SJCRH30 (cell line): ENCODE measurements around the gene PLCXD1. TPM values are rescaled to one million over a fixed set of nuclear protein-coding genes. Genes with fewer than 3 reads are reported as not detected.
A peak's percentile ranks its signal among the peaks of the same experiment; 100 is the strongest.
"Not testable (repeated sequence)": the region's sequence is repeated elsewhere in the genome, so short reads cannot be mapped to it uniquely, and the experiment has no call there.

Experiments
- DNase-seq, 2 experiments: peaks; one replicate each; pipeline ENCODE4 v3.0.0-alpha.2; 2015 to 2020
- H3K27ac ChIP-seq: fragments of 250-450 bp; sonication (Bioruptor Pico); 2 replicates; pipeline ENCODE4 v1.5.1; 2020; ENCODE audit warnings: mild to moderate bottlenecking, moderate library complexity
- H3K27me3 ChIP-seq: fragments of 250-450 bp; sonication (Bioruptor Pico); 2 replicates; pipeline ENCODE4 v1.5.1; 2020; ENCODE audit warnings: mild to moderate bottlenecking, moderate library complexity
- H3K36me3 ChIP-seq: fragments of 250-450 bp; sonication (Bioruptor Pico); 2 replicates; pipeline ENCODE4 v1.5.1; 2020; ENCODE audit warnings: mild to moderate bottlenecking, moderate library complexity
- H3K4me1 ChIP-seq: fragments of 250-450 bp; sonication (Bioruptor Pico); 2 replicates; pipeline ENCODE4 v1.5.1; 2020; ENCODE audit warnings: mild to moderate bottlenecking, moderate library complexity
- H3K4me3 ChIP-seq: fragments of 250-450 bp; sonication (Bioruptor Pico); 2 replicates; pipeline ENCODE4 v1.5.1; 2020; ENCODE audit warnings: mild to moderate bottlenecking, moderate library complexity
- H3K9me3 ChIP-seq: fragments of 250-450 bp; sonication (Bioruptor Pico); replicated peaks from 2 replicates; pipeline ENCODE4 v1.5.1; 2020; ENCODE audit warnings: mild to moderate bottlenecking, moderate library complexity
- total RNA-seq: library from RNA; depleted of rRNA; stranded (reverse); fragments of >200 nt; shearing (Covaris generic); gene quantifications from 2 replicates; pipeline ENCODE4 v1.2.3, GENCODE V29; 2014

The PLCXD1 gene
- total RNA-seq, 1 experiment from 2014 or later: 16.0 TPM

DNA sequence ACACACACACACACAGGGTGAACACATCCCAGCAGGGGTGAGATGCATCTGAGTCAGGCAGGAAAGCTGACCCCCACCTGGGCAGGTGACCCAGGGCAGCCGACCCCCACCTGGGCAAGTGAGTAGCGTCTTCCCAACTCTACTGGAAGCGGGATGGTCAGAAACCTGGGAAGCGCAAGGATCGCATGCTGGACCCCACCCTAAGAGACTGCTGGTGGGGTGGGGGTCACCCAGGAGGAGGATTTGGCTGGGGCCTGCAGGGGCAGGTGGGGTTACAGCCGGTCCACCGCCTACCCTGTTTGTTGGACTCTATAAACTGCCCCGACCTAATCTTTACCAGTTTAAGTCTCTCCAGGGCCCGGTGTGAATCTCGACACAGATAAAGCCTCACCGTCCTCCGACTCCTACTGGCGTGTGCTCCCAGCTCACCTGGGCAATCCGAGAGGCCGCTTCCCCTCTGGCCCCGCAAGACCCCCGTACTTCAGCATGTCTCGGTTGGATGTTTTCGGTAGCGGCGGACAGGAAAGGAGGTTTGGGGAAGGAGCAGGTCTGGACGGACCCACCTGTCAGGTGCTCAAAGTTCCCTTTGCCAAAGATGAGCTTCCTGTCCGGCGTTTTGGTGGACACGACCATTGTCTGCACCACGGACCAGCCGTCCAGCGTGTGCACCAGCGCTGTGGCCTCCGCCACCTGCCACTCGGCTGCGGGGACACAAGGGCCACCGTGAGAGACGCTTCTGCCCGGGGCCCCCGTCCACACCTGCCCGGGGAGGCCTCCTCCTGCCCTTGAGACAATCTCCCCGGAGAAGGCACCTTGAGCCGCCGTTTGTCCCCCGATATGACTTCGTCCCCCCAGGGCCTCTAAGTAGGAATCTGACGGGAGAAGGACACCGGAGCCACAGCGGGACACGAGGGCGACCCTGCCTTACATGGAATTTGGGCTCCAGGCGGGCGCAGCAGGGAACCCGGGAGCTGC is 35.5 kb downstream of the PLCXD1 start:
- Histone ChIP-seq H3K9me3 (no peaks in the 10 kb centered on the region), H3K27me3 (no peaks in the 10 kb centered on the region), H3K4me1 (no peaks in the 10 kb centered on the region), H3K27ac (no peak overlapping the region), H3K4me3 (no peak overlapping the region), H3K36me3 (peaks cover 27% of the 10 kb centered on the region)
- no peak for DNase-seq

- peaks cover 21% of the 10 kb centered on the region for H3K36me3 ChIP-seq
- H3K27ac ChIP-seq: no peak overlapping the region; the same call in 1 of the 2 replicates
- H3K4me3 ChIP-seq: peak overlapping the region; percentile 91
- no peaks in the 10 kb centered on the region for H3K27me3 ChIP-seq
- no peak for DNase-seq
- no peaks in the 10 kb centered on the region for H3K4me1 ChIP-seq
- H3K9me3 ChIP-seq: no peaks in the 10 kb centered on the region
Measured at GRCh38 chrX:317424-318067, 36.4 kb downstream of the PLCXD1 start.

- Histone ChIP-seq H3K4me3 (peak overlapping the region; percentile 91), H3K36me3 (peaks cover 15% of the 10 kb centered on the region; the same call in 1 of the 2 replicates), H3K27ac (peak overlapping the region; percentile 77), H3K4me1 (no peaks in the 10 kb centered on the region), H3K9me3 (no peaks in the 10 kb centered on the region), H3K27me3 (no peaks in the 10 kb centered on the region)
- peak; percentile 98 for DNase-seq
Measured at GRCh38 chrX:318068-318738, 37.0 kb downstream of the PLCXD1 start.

DNA sequence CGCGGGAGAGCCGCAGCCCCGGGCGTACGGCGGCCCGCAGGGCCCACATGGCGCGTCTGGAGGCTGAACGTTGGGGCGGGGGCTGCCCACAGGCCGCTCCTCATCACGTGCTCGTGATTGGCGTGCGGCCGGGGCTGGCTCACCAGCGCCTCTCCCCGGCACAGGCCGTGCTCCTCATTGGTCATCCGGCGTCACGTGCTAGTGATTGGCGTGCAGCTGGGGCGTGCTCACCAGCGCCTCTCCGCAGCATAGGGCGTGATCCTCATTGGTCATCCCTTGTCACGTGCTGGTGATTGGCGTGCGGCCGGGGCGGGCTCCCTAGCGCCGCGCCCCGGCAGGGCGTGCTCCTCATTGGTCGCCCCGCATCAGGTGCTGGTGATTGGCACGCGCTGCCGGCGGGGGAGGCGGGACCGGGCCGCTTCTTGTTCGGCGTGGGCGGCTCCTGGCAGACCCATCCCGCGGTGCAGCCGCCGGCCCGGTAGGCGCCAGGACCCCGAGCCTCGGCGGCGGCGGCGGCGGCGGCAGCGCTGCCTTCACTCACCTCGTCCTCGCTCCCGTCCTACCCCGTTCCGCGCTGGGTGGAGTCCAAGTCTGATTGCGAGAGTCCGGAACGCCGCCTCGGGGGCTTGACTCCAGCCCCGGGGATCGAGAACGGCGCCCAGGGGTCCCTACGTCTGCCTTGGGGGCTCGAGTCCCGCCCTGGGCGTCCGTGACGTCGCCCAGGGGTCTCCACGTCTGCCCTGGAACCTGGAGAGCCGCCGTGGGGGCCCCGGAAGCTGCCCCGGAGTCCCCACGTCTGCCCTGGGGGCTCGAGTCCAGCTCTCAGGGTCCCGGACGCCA is 37.8 kb downstream of the PLCXD1 start, which contains the start of gene GTPBP6:
TSS of gene GTPBP6 (minus strand) at position 58 of the 840 bp plus-strand sequence. CDS start at position 49, 9 bp downstream.
- Histone ChIP-seq H3K4me1 (no peaks in the 10 kb centered on the region), H3K36me3 (peaks cover 7% of the 10 kb centered on the region; the same call in 1 of the 2 replicates), H3K27ac (peak within 1 kb of the TSS; percentile 79), H3K4me3 (peak within 1 kb of the TSS; percentile 91), H3K27me3 (no peaks in the 10 kb centered on the region), H3K9me3 (no peaks in the 10 kb centered on the region)
- DNase-seq: peak; percentile 98

DNA sequence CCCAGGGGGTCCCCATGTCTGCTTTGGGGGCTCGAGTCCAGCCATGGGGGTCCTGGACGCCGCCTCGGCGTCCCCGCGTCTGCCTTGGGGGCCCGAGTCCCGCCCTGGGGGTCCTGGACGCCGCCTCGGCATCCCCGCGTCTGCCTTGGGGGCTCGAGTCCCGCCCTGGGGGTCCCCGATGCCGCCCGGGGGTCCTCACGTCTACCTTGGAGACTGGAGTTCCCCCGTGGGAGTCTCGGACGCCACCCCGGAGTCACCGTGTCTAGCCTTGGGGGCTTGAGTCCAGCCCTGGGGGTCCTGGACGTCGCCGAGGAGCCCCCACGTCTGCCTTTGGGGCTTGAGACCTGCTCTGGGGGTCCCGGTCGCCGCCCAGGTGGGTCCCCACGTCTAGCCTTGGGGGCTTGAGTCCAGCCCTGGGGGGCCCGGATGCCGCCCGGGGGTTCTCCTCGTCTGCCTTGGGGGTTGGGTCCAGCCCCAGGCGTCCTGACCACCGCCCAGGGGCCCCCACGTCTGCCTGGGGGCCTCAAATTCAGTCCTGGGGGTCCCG is 38.5 kb downstream of the PLCXD1 start:
- Histone ChIP-seq H3K9me3 (no peaks in the 10 kb centered on the region), H3K27ac (peak overlapping the region; percentile 79), H3K36me3 (peaks cover 5% of the 10 kb centered on the region; the same call in 1 of the 2 replicates), H3K4me3 (peak overlapping the region; percentile 91), H3K27me3 (no peaks in the 10 kb centered on the region), H3K4me1 (no peaks in the 10 kb centered on the region)
- no peak for DNase-seq

DNA sequence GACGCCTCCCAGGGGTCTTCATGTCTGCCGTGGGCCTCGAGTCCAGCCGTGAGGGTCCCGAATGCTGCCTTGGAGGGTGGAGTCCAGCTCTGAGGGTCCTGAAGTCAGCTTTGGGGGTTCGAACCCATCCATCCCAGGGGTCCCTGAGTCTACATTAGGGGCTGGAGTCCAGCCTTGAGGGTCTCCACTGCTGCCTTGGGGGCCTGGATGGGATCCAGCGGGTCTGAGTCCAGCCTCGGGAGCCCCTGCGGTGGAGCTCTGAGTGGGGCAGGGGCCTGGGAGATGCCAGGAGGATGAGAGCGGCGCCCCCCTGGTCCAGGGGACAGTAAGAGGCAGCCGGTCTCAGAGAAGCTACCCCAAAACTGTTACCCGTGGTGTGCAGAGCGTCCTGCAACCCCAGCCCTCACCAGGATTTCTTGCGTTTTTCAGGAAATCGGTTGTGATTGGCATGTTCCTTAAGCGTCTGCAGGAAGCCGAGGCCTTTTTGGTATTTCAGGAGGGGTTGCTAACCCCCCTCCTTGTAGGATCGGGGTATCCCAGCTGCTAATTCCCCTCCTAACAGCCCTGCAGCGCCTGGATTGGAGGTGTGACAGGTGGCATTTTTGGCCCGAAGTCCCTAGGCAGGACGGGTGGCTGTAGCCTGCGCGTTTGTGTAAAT is 39.1 kb downstream of the PLCXD1 start:
- Histone ChIP-seq H3K36me3 (peaks cover under 1% of the 10 kb centered on the region; the same call in 1 of the 2 replicates), H3K4me3 (peak overlapping the region; percentile 91), H3K27ac (peak overlapping the region; percentile 79), H3K27me3 (no peaks in the 10 kb centered on the region), H3K9me3 (no peaks in the 10 kb centered on the region), H3K4me1 (no peaks in the 10 kb centered on the region)
- peak; percentile 39 to 46 for DNase-seq

GRCh38 chrX:323721-324628 is 42.8 kb downstream of the PLCXD1 start:
- no peak overlapping the region for H3K4me3 ChIP-seq
- no peaks in the 10 kb centered on the region for H3K36me3 ChIP-seq
- DNase-seq: peak in 1 of 2 experiments; percentile 38
- no peaks in the 10 kb centered on the region for H3K27me3 ChIP-seq
- no peak overlapping the region for H3K27ac ChIP-seq
- H3K9me3 ChIP-seq: no peaks in the 10 kb centered on the region
- no peaks in the 10 kb centered on the region for H3K4me1 ChIP-seq

GRCh38 chrX:324664-325063 is 43.5 kb downstream of the PLCXD1 start:
- not testable (repeated sequence) for H3K4me3 ChIP-seq, H3K4me1 ChIP-seq, H3K9me3 ChIP-seq, H3K36me3 ChIP-seq, H3K27ac ChIP-seq, H3K27me3 ChIP-seq, DNase-seq

DNA sequence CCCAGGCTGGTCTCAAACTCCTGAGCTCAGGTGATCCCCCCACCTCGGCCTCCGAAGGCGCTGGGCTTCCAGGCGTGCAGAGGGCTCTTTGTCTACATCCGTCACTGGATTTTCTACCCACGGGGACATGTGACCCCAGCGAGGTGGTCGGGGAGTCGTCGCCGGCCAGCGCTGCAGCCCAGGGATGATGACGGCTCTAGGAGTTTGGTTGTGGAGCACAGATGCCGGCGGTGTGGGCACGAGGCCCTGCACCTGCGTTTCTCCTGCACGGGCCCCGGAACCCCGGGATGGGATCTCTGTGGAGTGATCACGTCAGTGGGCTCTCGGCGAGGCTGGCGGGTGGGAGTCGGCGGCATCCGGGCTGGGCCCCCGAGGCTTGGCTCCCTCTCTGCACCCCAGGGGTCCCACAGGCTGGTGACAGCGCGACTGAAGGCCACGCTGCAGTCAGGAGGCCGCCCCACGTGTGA is 46.5 kb downstream of the PLCXD1 start:
- no peaks in the 10 kb centered on the region for H3K27me3 ChIP-seq
- no peak overlapping the region for H3K4me3 ChIP-seq
- H3K27ac ChIP-seq: no peak overlapping the region
- H3K9me3 ChIP-seq: no peaks in the 10 kb centered on the region
- DNase-seq: no peak
- H3K36me3 ChIP-seq: no peaks in the 10 kb centered on the region
- H3K4me1 ChIP-seq: no peaks in the 10 kb centered on the region

DNA sequence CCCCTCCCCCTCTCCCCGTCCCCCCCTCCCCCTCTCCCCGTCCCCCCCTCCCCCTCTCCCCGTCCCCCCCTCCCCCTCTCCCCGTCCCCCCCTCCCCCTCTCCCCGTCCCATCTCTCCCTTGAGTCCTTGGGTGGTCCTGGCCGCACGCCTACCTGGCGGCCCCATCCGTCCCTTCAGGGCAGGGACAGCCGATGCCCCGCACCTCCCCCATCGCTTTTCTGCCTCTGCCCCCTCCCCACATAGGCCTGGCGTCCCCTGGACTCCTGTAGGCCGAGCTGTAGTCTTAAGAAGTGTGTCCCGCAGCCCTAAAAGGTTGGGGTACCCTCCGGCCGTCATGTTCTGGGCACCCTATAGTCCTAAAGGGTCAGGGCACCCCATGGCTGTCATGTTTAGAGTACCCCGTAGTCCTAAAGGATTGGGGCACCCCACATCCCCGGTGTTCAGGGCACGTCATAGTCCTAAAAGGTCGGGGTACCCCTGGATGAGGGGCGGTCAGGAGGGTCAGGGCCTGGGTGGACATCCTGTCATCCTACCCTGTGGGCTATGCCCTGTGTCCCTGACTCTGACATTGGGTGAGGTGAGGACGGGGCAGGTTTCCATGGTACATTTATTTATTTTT is 48.2 kb downstream of the PLCXD1 start:
- DNase-seq: no peak
- no peaks in the 10 kb centered on the region for H3K4me1 ChIP-seq
- H3K27me3 ChIP-seq: no peaks in the 10 kb centered on the region
- H3K36me3 ChIP-seq: 0 out of 2 replicates have a peak, but pooled peaks cover 4% of the 10 kb centered on the region
- H3K4me3 ChIP-seq: no peak overlapping the region
- no peak overlapping the region for H3K27ac ChIP-seq
- H3K9me3 ChIP-seq: no peaks in the 10 kb centered on the region

DNA sequence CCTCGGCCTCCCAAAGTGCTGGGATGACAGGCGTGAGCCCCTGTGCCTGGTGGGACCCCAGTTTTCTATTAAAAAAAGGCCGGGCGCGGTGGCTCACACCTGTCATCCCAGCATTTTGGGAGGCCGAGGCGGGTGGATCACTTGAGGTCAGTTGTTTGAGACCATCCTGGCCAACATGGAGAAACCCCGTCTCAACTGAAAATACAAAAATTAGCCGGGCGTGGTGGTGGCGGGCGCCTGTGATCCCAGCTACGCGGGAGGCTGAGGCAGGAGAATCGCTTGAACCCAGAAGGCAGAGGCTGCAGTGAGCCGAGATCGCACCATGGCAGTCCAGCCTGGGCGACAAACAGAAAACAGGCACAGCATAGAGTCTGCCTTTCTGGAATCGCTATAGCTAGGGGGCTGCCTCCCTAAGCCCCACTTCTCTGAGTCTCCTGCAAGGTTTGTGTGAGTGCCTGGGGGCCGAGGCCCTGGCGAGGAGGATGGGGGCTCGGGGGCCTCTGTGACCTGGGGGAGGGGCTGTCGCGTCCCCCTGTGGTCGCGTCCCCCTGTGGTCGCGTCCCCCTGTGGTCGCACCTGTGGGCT is 49.1 kb downstream of the PLCXD1 start:
- not testable (repeated sequence) for H3K36me3 ChIP-seq, H3K27ac ChIP-seq, DNase-seq, H3K27me3 ChIP-seq, H3K4me3 ChIP-seq, H3K9me3 ChIP-seq, H3K4me1 ChIP-seq

- Histone ChIP-seq H3K4me1 (no peaks in the 10 kb centered on the region), H3K27me3 (no peaks in the 10 kb centered on the region), H3K27ac (no peak overlapping the region), H3K4me3 (no peak overlapping the region), H3K9me3 (no peaks in the 10 kb centered on the region), H3K36me3 (0 out of 2 replicates have a peak, but pooled peaks cover 4% of the 10 kb centered on the region)
- DNase-seq: no peak
Measured at GRCh38 chrX:330726-331150, 49.6 kb downstream of the PLCXD1 start.
